H9 (cell line): ENCODE data around the gene ZNF385D. TPM values are rescaled to one million over a fixed set of nuclear protein-coding genes. Genes with fewer than 3 reads are reported as not detected.

Experiments used
- DNase-seq: peaks from one replicate; pipeline ENCODE4 v3.0.0-alpha.2; 2017
- H2AFZ ChIP-seq: one replicate; pipeline ENCODE4 v1.6.1; 2013; ENCODE audit warnings: mild to moderate bottlenecking, low read length, control low read depth, moderate library complexity
- H2AK5ac ChIP-seq: 2 replicates; pipeline ENCODE4 v1.6.1; 2013; ENCODE audit warnings: low read length, control low read depth, mixed read lengths; ENCODE audit not compliant: insufficient read length
- H2BK120ac ChIP-seq: one replicate; pipeline ENCODE4 v1.6.1; 2013; ENCODE audit warnings: low read depth, mild to moderate bottlenecking, low read length, control low read depth, inconsistent platforms; ENCODE audit not compliant: poor library complexity, severe bottlenecking
- H2BK12ac ChIP-seq: 2 replicates; pipeline ENCODE4 v1.6.1; 2013; ENCODE audit warnings: low read length, control low read depth, mixed read lengths, low read depth; ENCODE audit not compliant: insufficient read length
- H2BK15ac ChIP-seq: 2 replicates; pipeline ENCODE4 v1.6.1; 2013; ENCODE audit warnings: low read depth, low read length, control low read depth
- H2BK20ac ChIP-seq: one replicate; pipeline ENCODE4 v1.6.1; 2013; ENCODE audit warnings: low read depth, mild to moderate bottlenecking, low read length, control low read depth, inconsistent platforms; ENCODE audit not compliant: poor library complexity, severe bottlenecking
- H2BK5ac ChIP-seq: 2 replicates; pipeline ENCODE4 v1.6.1; 2013; ENCODE audit warnings: low read length, control low read depth, mixed read lengths; ENCODE audit not compliant: insufficient read length
- H3K14ac ChIP-seq: 2 replicates; pipeline ENCODE4 v1.6.1; 2013; ENCODE audit warnings: low read length, control low read depth; ENCODE audit not compliant: insufficient read depth
- H3K18ac ChIP-seq: 2 replicates; pipeline ENCODE4 v1.6.1; 2013; ENCODE audit warnings: low read depth, mild to moderate bottlenecking, mixed read lengths, low read length, control low read depth; ENCODE audit not compliant: insufficient read length
- H3K23ac ChIP-seq: 2 replicates; pipeline ENCODE4 v1.6.1; 2013; ENCODE audit warnings: low read length, control low read depth, mixed read lengths, low read depth; ENCODE audit not compliant: insufficient read length
- H3K23me2 ChIP-seq: 2 replicates; pipeline ENCODE4 v1.6.1; 2013; ENCODE audit warnings: low read depth, mild to moderate bottlenecking, mixed read lengths, low read length, control low read depth; ENCODE audit not compliant: insufficient read length, poor library complexity, severe bottlenecking
- H3K27ac ChIP-seq: 2 replicates; pipeline ENCODE4 v1.5.1; 2013; ENCODE audit warnings: low read length, control low read depth, mixed read lengths, low read depth; ENCODE audit not compliant: insufficient read length
- H3K27me3 ChIP-seq: 2 replicates; pipeline ENCODE4 v1.6.1; 2013; ENCODE audit warnings: low read length, control low read depth, inconsistent platforms; ENCODE audit not compliant: insufficient read depth
- H3K4ac ChIP-seq: 2 replicates; pipeline ENCODE4 v1.6.1; 2013; ENCODE audit warnings: low read depth, mild to moderate bottlenecking, control low read depth, inconsistent platforms, low read length, moderate library complexity
- H3K4me1 ChIP-seq: 2 replicates; pipeline ENCODE4 v1.6.1; 2013; ENCODE audit warnings: low read length, control low read depth, inconsistent platforms; ENCODE audit not compliant: insufficient read depth
- H3K4me2 ChIP-seq: 2 replicates; pipeline ENCODE4 v1.6.1; 2013; ENCODE audit warnings: low read length, control low read depth, mixed read lengths; ENCODE audit not compliant: insufficient read length, insufficient read depth
- H3K56ac ChIP-seq: 2 replicates; pipeline ENCODE4 v1.6.1; 2013; ENCODE audit warnings: low read depth, mild to moderate bottlenecking, mixed read lengths, low read length, control low read depth; ENCODE audit not compliant: insufficient read length
- H3K79me1 ChIP-seq: 2 replicates; pipeline ENCODE4 v1.6.1; 2013; ENCODE audit warnings: low read depth, mild to moderate bottlenecking, moderate library complexity, low read length, control low read depth, inconsistent platforms; ENCODE audit not compliant: insufficient read depth, poor library complexity, severe bottlenecking
- H3K79me2 ChIP-seq: 2 replicates; pipeline ENCODE4 v1.6.1; 2013; ENCODE audit warnings: low read length, control low read depth, inconsistent platforms; ENCODE audit not compliant: insufficient read depth
- H3K9ac ChIP-seq: 2 replicates; pipeline ENCODE4 v1.6.1; 2013; ENCODE audit warnings: low read length, control low read depth, mixed read lengths; ENCODE audit not compliant: insufficient read length; ENCODE audit errors: extremely low read depth
- H3K9me3 ChIP-seq: one replicate; pipeline ENCODE4 v1.6.1; 2013; ENCODE audit warnings: low read depth, low read length, inconsistent platforms; ENCODE audit not compliant: control insufficient read depth
- H3T11ph ChIP-seq: one replicate; pipeline ENCODE4 v1.6.1; 2013; ENCODE audit warnings: mild to moderate bottlenecking, low read length, control low read depth, inconsistent platforms
- H4K20me1 ChIP-seq: one replicate; pipeline ENCODE4 v1.6.1; 2013; ENCODE audit not compliant: control insufficient read depth, insufficient read length, insufficient read depth
- H4K5ac ChIP-seq: 2 replicates; pipeline ENCODE4 v1.6.1; 2013; ENCODE audit warnings: low read depth, mild to moderate bottlenecking, mixed read lengths, low read length, control low read depth; ENCODE audit not compliant: insufficient read length
- H4K8ac ChIP-seq: replicated peaks from 2 replicates; pipeline ENCODE4 v1.6.1; 2013; ENCODE audit warnings: low read length, control low read depth, mixed read lengths, low read depth; ENCODE audit not compliant: insufficient read length
- H4K91ac ChIP-seq: 2 replicates; pipeline ENCODE4 v1.6.1; 2013; ENCODE audit warnings: low read depth, mild to moderate bottlenecking, moderate library complexity, mixed read lengths, low read length, control low read depth; ENCODE audit not compliant: insufficient read length
- H3K27ac Mint-ChIP-seq, 3 experiments: 2 replicates in 2 of 3; 3 replicates in 1 of 3; pipeline ENCODE4 v1.8.0; 2020 to 2021; ENCODE audit warnings: mixed read lengths in 3 of 3, mild to moderate bottlenecking in 1 of 3, moderate library complexity in 1 of 3
- H3K27me3 Mint-ChIP-seq: 2 replicates; pipeline ENCODE4 v1.8.0; 2021; ENCODE audit warnings: low read depth, mild to moderate bottlenecking, moderate library complexity, mixed read lengths
- H3K36me3 Mint-ChIP-seq, 3 experiments: 2 replicates in 2 of 3; 3 replicates in 1 of 3; pipeline ENCODE4 v1.8.0; 2020 to 2021; ENCODE audit warnings: low read depth in 3 of 3, mixed read lengths in 3 of 3; ENCODE audit not compliant: insufficient read depth in 1 of 3
- H3K4me1 Mint-ChIP-seq, 2 experiments: 2 replicates each; pipeline ENCODE4 v1.8.0; 2020; ENCODE audit warnings: mixed read lengths in 2 of 2
- H3K4me3 Mint-ChIP-seq, 2 experiments: 2 replicates in 1 of 2; 3 replicates in 1 of 2; pipeline ENCODE4 v1.8.0; 2020 to 2021; ENCODE audit warnings: mild to moderate bottlenecking in 2 of 2, mixed read lengths in 2 of 2, moderate library complexity in 1 of 2
- H3K9me3 Mint-ChIP-seq, 2 experiments: 2 replicates in 1 of 2; 3 replicates in 1 of 2; pipeline ENCODE4 v1.8.0; 2020; ENCODE audit warnings: mild to moderate bottlenecking in 2 of 2, mixed read lengths in 2 of 2, moderate library complexity in 1 of 2
- WGBS: extraction: QIAGEN DNeasy Blood & Tissue Kit; methylation state at CpG from one replicate; pipeline ENCODE4 v1.1.7; 2013; ENCODE audit warnings: missing lambda C conversion rate, low lambda C conversion rate, mixed read lengths; ENCODE audit not compliant: insufficient read length; ENCODE audit errors: extremely low coverage; 5-methylcytosine and 5-hydroxymethylcytosine counted together
- total RNA-seq: library from RNA; stranded (reverse); gene quantifications from 2 replicates; pipeline ENCODE4 v1.2.1, GENCODE V29; 2021
- TF ChIP-seq, protein P1 (sequence below): fragments of 200-600 bp; sonication (generic); conservative IDR thresholded peaks from 3 replicates; pipeline ENCODE4 v1.8.0; 2021; ENCODE audit warnings: antibody characterized with exemption, mild to moderate bottlenecking

ZNF385D gene
- total RNA-seq, 1 experiment from 2014 or later: 1.5 TPM

DNA sequence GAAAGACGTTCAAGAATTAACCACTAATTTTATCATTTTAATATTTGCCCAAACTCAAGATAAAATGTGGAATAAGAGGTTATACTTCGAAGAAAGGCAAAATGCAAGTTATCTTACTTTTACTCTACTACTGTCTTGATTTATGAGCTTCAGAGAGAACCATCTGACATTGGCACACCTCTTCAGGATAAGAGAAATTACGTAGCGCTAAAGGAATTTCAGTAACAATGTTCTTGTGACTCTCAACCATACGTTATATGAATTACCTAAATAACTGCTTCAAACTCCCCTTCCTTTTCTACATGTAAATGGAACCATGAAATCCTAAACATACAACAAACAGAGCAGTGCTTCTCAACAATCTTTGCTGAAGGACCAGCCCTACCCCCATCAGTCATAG, 96.8 kb downstream of the ZNF385D start:
- H2BK20ac ChIP-seq: no peak overlapping the region
- DNase-seq: no peak
- no peak overlapping the region for H3K4me3 Mint-ChIP-seq
- no peaks in the 10 kb centered on the region for H3K23me2 ChIP-seq
- H4K5ac ChIP-seq: no peak overlapping the region
- H2BK120ac ChIP-seq: no peak overlapping the region
- no peak overlapping the region for H3K27ac ChIP-seq
- no peaks in the 10 kb centered on the region for H3K36me3 Mint-ChIP-seq
- H2BK15ac ChIP-seq: no peak overlapping the region
- no peak overlapping the region for H2AK5ac ChIP-seq
- no peak overlapping the region for H4K91ac ChIP-seq
- WGBS: no CpG with 5 or more reads among the region's 5 CpGs
- no peaks in the 10 kb centered on the region for H3K27me3 ChIP-seq
- H3K9ac ChIP-seq: no peak overlapping the region
- H2BK12ac ChIP-seq: no peak overlapping the region
- H4K8ac ChIP-seq: no peak overlapping the region
- H3K79me1 ChIP-seq: no peaks in the 10 kb centered on the region
- no peak overlapping the region for H2BK5ac ChIP-seq
- H2AFZ ChIP-seq: no peak overlapping the region
- H3K27me3 Mint-ChIP-seq: no peaks in the 10 kb centered on the region
- H3K9me3 ChIP-seq: no peaks in the 10 kb centered on the region
- no peak overlapping the region for H3K23ac ChIP-seq
- H3K4me1 Mint-ChIP-seq: peaks cover 0 to 2% of the 10 kb centered on the region in 2 experiments; a peak in 1 of 4 replicates
- H3K18ac ChIP-seq: no peak overlapping the region
- no peak overlapping the region for H3K4ac ChIP-seq
- H3K14ac ChIP-seq: no peak overlapping the region
- TF ChIP-seq, protein P1, sequence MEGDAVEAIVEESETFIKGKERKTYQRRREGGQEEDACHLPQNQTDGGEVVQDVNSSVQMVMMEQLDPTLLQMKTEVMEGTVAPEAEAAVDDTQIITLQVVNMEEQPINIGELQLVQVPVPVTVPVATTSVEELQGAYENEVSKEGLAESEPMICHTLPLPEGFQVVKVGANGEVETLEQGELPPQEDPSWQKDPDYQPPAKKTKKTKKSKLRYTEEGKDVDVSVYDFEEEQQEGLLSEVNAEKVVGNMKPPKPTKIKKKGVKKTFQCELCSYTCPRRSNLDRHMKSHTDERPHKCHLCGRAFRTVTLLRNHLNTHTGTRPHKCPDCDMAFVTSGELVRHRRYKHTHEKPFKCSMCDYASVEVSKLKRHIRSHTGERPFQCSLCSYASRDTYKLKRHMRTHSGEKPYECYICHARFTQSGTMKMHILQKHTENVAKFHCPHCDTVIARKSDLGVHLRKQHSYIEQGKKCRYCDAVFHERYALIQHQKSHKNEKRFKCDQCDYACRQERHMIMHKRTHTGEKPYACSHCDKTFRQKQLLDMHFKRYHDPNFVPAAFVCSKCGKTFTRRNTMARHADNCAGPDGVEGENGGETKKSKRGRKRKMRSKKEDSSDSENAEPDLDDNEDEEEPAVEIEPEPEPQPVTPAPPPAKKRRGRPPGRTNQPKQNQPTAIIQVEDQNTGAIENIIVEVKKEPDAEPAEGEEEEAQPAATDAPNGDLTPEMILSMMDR: no peak
- no peaks in the 10 kb centered on the region for H3K4me1 ChIP-seq
- H3K4me2 ChIP-seq: no peak overlapping the region
- H3K79me2 ChIP-seq: no peaks in the 10 kb centered on the region
- no peak overlapping the region for H3T11ph ChIP-seq
- H3K27ac Mint-ChIP-seq: no peak overlapping the region
- no peak overlapping the region for H3K56ac ChIP-seq
- no peaks in the 10 kb centered on the region for H4K20me1 ChIP-seq
- no peaks in the 10 kb centered on the region for H3K9me3 Mint-ChIP-seq
